Measurements from ENCODE around the gene LRRK2. TPM values are rescaled to one million over a fixed set of nuclear protein-coding genes. Genes with fewer than 3 reads are reported as not detected.

Gene LRRK2
- total RNA-seq, 3 donors from 2014 or later, result 0.16 to 0.21 (median 0.20) TPM

DNA sequence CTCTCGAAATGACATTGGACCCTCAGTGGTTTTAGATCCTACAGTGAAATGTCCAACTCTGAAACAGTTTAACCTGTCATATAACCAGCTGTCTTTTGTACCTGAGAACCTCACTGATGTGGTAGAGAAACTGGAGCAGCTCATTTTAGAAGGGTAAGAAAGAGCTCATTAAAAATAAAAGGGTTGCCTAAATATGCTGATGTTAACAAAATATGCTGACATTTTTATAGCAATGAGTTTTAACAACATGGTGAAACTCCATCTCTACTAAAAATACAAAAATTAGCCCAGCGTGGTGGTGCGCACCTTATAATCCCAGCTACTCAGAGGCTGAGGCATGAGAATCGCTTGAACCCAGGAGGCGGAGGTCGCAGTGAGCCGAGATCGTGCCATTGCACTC is 73.5 kb downstream of the LRRK2 start:
- no peaks in the 10 kb centered on the region for H3K27me3 Mint-ChIP-seq (ENCODE audit: low read depth)
- H3K4me3 Mint-ChIP-seq, result no peak overlapping the region
- no peaks in the 10 kb centered on the region for H3K4me1 Mint-ChIP-seq (ENCODE audit: low read depth)
- H3K9me3 Mint-ChIP-seq, result no peaks in the 10 kb centered on the region
- no peaks in the 10 kb centered on the region for H3K36me3 Mint-ChIP-seq (ENCODE audit: insufficient read depth)
- DNase-seq (no peak), ATAC-seq (no peak)

DNA sequence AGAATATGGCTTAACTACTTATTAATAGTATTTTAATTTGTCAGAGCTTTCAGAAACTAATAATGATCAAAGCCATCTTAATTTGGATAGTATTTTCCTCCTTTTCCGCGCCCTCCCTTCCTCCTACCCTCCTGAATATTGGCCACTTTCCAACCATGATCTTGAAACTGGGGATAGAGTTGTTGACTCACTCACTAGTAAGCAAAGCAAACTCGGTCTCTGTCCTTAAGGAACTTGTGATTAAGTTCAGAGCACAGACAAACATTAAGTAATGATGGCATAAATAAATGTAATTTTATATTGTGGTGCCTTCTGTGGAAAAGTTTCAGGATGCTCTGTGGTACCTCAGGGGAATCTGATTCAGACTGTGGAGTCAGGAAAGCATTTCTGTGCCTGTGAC is 75.7 kb downstream of the LRRK2 start:
- Mint-ChIP-seq H3K27me3 (ENCODE audit: low read depth) (no peaks in the 10 kb centered on the region), H3K9me3 (no peaks in the 10 kb centered on the region), H3K36me3 (ENCODE audit: insufficient read depth) (no peaks in the 10 kb centered on the region), H3K4me1 (ENCODE audit: low read depth) (no peaks in the 10 kb centered on the region), H3K4me3 (no peak overlapping the region)
- ATAC-seq, result no peak
- DNase-seq, result no peak

DNA sequence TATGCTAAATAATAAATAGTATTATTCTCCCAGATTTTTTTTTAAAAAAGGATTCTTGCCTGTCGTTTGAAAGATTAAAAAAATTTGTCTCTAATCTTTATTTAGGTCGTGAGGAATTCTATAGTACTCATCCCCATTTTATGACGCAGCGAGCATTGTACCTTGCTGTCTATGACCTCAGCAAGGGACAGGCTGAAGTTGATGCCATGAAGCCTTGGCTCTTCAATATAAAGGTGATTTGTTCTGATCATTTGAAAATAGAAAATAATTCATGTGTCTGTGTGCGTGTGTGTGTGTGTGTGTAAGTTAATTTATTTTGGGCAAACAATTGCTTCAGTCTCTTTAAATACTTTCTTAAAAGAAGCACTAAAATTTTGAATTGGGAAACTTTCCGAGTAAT is 84.2 kb downstream of the LRRK2 start:
- Mint-ChIP-seq H3K27me3 (ENCODE audit: low read depth) (no peaks in the 10 kb centered on the region), H3K9me3 (no peaks in the 10 kb centered on the region), H3K4me1 (ENCODE audit: low read depth) (no peaks in the 10 kb centered on the region), H3K36me3 (ENCODE audit: insufficient read depth) (no peaks in the 10 kb centered on the region), H3K4me3 (no peak overlapping the region)
- ATAC-seq, result no peak
- no peak for DNase-seq

DNA sequence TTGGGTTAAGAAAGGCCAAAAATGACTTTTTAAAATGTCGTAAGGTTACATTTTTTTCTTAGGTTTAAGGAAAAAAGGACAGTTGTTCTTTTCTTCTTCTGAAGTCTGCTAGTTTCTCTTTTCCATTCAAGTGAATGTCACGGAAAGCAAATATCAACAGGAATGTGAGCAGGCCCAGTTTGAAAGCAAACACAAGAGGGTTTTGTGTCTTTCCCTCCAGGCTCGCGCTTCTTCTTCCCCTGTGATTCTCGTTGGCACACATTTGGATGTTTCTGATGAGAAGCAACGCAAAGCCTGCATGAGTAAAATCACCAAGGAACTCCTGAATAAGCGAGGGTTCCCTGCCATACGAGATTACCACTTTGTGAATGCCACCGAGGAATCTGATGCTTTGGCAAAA is 85.4 kb downstream of the LRRK2 start:
- no peaks in the 10 kb centered on the region for H3K27me3 Mint-ChIP-seq (ENCODE audit: low read depth)
- ATAC-seq (no peak), DNase-seq (no peak)
- no peaks in the 10 kb centered on the region for H3K36me3 Mint-ChIP-seq (ENCODE audit: insufficient read depth)
- no peak overlapping the region for H3K4me3 Mint-ChIP-seq
- no peaks in the 10 kb centered on the region for H3K4me1 Mint-ChIP-seq (ENCODE audit: low read depth)
- no peaks in the 10 kb centered on the region for H3K9me3 Mint-ChIP-seq

DNA sequence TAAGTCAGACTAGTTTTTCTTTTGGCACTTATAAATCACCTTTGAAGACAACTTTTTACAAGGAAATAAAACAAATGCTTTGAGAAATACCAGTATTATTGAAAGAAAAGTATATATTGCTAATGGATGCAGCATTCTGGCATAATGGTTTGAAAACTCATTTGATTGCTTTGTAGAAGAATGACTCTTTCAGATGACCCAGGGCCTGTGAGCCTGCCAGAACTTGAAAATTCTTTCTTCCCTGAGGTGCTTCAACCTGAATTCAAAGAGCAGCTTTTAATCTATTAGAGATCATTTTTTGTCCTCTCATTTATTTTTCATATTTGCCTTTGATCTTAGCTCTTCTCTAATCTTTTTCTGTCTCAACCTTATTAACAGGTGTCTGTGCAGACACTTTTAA is 87.4 kb downstream of the LRRK2 start:
- H3K36me3 Mint-ChIP-seq (ENCODE audit: insufficient read depth), result no peaks in the 10 kb centered on the region
- no peaks in the 10 kb centered on the region for H3K9me3 Mint-ChIP-seq
- no peak for DNase-seq
- no peak for ATAC-seq
- H3K4me3 Mint-ChIP-seq, result no peak overlapping the region
- H3K27me3 Mint-ChIP-seq (ENCODE audit: low read depth), result no peaks in the 10 kb centered on the region
- no peaks in the 10 kb centered on the region for H3K4me1 Mint-ChIP-seq (ENCODE audit: low read depth)

DNA sequence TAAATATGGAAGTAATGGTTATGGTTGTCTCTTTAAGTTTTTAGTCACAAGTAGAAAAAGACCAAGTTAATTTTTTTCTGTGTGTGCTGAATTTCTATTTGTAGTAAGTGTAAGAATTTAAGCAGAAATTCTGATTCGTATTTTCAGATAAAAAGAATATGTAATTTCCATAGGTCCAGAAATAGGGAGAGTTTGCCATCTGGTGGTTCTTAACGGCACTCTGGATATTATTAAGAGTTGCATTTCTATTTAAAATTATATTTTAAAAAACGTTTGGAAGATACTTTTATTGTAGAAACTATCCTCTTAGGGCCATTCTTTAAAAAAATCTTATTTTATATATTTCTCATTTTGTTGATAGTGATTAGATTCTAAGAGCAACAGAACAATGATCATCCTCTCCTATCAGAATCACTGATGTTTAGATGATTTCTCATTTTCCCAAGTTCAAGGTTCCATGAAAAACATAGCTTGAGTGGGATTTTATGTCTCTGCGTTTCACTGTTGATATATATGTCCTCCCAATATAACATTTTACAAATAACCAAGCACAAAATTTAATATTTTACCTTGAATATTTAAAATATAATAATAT is 88.3 kb downstream of the LRRK2 start:
- Mint-ChIP-seq H3K9me3 (no peaks in the 10 kb centered on the region), H3K4me3 (no peak overlapping the region), H3K27me3 (ENCODE audit: low read depth) (no peaks in the 10 kb centered on the region), H3K36me3 (ENCODE audit: insufficient read depth) (no peaks in the 10 kb centered on the region), H3K4me1 (ENCODE audit: low read depth) (no peaks in the 10 kb centered on the region)
- DNase-seq (no peak), ATAC-seq (no peak)

DNA sequence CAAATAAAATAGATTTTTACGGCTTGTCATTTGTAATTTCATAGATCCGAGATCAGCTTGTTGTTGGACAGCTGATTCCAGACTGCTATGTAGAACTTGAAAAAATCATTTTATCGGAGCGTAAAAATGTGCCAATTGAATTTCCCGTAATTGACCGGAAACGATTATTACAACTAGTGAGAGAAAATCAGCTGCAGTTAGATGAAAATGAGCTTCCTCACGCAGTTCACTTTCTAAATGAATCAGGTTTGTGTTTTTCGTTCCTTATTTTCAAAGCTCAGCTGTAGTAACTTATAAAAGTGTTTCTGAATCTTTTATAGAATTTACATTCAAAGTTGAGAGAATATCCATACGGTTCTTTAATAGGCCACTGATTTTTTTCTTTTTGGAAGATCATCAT is 89.1 kb downstream of the LRRK2 start:
- no peak overlapping the region for H3K4me3 Mint-ChIP-seq
- ATAC-seq, result no peak
- H3K9me3 Mint-ChIP-seq, result no peaks in the 10 kb centered on the region
- H3K27me3 Mint-ChIP-seq (ENCODE audit: low read depth), result no peaks in the 10 kb centered on the region
- H3K4me1 Mint-ChIP-seq (ENCODE audit: low read depth), result no peaks in the 10 kb centered on the region
- H3K36me3 Mint-ChIP-seq (ENCODE audit: insufficient read depth), result no peaks in the 10 kb centered on the region
- no peak for DNase-seq

DNA sequence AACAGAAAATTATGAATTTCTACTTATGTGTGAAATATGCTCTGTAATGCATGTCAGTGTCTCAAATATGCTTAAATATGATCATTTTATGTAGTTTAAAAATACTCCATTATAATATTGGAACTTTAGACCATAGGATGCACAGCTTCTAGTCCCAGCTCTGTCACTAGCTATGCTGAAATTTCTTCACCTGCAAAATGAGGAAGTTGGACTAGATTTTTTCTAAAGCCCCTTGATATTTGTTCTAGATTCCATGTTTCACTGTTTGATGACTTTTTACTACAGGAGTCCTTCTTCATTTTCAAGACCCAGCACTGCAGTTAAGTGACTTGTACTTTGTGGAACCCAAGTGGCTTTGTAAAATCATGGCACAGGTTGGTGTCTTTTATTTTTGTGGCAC is 90.1 kb downstream of the LRRK2 start:
- no peaks in the 10 kb centered on the region for H3K36me3 Mint-ChIP-seq (ENCODE audit: insufficient read depth)
- no peaks in the 10 kb centered on the region for H3K27me3 Mint-ChIP-seq (ENCODE audit: low read depth)
- H3K4me3 Mint-ChIP-seq, result no peak overlapping the region
- no peak for DNase-seq
- no peaks in the 10 kb centered on the region for H3K9me3 Mint-ChIP-seq
- ATAC-seq, result no peak
- H3K4me1 Mint-ChIP-seq (ENCODE audit: low read depth), result no peaks in the 10 kb centered on the region

DNA sequence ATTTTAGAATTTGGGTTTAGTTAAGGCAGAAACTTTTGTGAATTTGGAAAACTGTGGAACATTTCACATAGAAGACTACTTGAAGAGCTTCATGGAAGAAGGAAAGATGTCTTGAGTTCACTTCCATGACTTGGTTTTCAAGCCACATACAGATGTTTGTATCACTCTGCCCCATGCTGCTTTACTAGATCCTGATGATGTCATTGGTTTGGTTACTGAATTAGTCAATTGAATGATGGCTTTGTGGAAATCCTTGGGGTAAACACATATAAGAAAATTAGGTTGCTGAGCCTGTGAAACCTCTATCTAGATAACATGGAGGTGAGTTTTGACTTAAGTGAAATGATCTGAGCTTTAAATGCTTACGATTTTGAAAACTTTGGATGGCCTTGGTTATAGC is 90.6 kb downstream of the LRRK2 start:
- no peak overlapping the region for H3K4me3 Mint-ChIP-seq
- H3K27me3 Mint-ChIP-seq (ENCODE audit: low read depth), result no peaks in the 10 kb centered on the region
- H3K36me3 Mint-ChIP-seq (ENCODE audit: insufficient read depth), result no peaks in the 10 kb centered on the region
- no peaks in the 10 kb centered on the region for H3K9me3 Mint-ChIP-seq
- H3K4me1 Mint-ChIP-seq (ENCODE audit: low read depth), result no peaks in the 10 kb centered on the region
- ATAC-seq, result no peak
- no peak for DNase-seq

DNA sequence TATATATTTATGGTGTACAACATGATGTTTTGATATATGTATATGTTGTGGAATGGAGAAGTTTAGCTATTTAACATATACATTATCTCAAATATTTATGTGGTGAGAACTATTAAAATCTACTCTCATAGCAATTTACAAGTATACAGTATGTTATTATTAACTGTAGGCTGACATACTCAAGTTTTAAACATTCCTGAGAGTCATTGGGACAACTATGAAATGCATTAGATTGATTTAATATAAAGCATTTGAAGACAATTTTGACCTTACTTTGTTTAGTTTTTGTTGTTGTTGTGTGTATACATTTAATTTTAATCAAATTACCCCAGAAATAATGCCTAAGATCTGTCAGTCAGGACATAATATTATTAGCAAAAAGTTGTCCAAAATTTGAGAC is 99.5 kb downstream of the LRRK2 start:
- H3K36me3 Mint-ChIP-seq (ENCODE audit: insufficient read depth), result no peaks in the 10 kb centered on the region
- DNase-seq, result no peak

DNA sequence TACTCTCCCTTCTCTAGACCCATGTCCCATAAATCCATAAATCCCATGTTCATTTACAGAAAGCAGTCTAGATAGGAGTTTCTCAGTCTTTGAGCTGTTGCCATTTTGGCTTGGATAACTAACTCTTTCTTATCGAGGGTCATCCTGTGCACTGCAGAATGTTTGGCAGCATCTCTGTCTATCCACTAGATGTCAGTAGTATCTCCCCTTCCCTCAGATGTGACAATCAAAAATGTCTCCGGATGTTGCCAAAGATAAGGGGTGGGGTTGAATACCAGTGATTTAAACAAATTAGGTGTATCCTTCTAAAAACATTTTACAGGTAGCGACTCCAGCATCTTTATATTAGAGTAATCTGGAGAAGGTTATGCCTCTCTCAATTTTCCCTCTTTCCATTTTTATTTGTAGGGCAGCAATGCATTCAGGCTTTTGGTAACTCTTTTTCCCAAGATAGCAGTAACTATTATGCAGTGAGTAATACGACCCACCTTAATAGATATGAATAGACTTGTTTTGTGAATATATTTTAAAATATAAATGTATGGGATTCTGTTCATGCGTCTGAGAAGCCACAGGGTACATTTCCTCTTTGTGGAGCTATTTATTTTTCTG is 100.7 kb downstream of the LRRK2 start:
- no peaks in the 10 kb centered on the region for H3K4me1 Mint-ChIP-seq (ENCODE audit: low read depth)
- ATAC-seq, result no peak
- DNase-seq, result no peak

More for the DNA sequence above, 99.5 kb downstream of the LRRK2 start:
- Mint-ChIP-seq H3K9me3 (no peaks in the 10 kb centered on the region), H3K4me3 (no peak overlapping the region), H3K27me3 (ENCODE audit: low read depth) (no peaks in the 10 kb centered on the region), H3K4me1 (ENCODE audit: low read depth) (no peaks in the 10 kb centered on the region)
- ATAC-seq, result no peak

DNA sequence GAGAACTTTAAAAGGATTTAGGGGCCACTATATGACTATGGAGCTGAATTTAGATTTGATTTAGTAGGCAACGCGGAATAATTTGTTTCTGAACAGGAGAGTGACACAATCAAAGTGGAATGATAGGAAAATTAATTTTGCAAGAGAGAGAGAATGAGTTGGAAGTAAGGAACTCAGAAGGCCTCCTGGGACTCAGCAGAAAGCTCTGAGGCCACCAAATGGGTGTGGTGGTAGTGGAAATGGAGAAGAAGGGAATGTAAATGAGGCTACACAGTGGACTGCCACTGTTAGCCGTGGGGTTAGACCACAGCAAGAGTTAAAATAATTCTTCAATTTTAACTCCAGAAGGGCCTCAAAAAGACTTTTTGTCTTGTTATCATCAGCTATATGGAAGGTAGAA is 102.7 kb downstream of the LRRK2 start:
- ATAC-seq (no peak), DNase-seq (no peak)
- H3K4me3 Mint-ChIP-seq, result no peak overlapping the region

More for the DNA sequence above, 100.7 kb downstream of the LRRK2 start:
- Mint-ChIP-seq H3K4me3 (no peak overlapping the region), H3K36me3 (ENCODE audit: insufficient read depth) (no peaks in the 10 kb centered on the region), H3K27me3 (ENCODE audit: low read depth) (no peaks in the 10 kb centered on the region), H3K9me3 (no peaks in the 10 kb centered on the region)

DNA sequence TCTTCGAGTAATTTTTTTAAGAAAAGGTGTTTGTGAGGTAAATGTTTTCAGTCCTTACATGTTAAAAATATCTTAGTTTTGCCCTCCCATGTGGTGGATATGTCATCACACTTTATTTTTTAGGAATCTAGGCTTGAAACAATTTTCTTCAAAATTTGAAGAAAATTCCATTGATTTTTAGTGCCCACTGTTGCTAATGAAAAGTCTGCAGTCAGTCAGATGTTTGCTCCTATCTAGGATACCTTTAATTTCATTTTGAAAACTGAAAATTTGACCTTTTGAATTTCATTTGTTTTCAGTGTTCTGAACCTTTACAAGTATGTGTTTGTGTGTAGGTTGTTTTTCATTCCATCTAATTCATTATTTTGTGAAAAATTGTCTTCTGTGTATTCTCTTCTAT is 105.4 kb downstream of the LRRK2 start:
- ATAC-seq (no peak), DNase-seq (no peak)
- H3K36me3 Mint-ChIP-seq (ENCODE audit: insufficient read depth), result no peaks in the 10 kb centered on the region
- H3K27me3 Mint-ChIP-seq (ENCODE audit: low read depth), result no peaks in the 10 kb centered on the region
- peaks cover 8% of the 10 kb centered on the region for H3K9me3 Mint-ChIP-seq
- no peak overlapping the region for H3K4me3 Mint-ChIP-seq
- H3K4me1 Mint-ChIP-seq (ENCODE audit: low read depth), result no peaks in the 10 kb centered on the region

More for the DNA sequence above, 102.7 kb downstream of the LRRK2 start:
- H3K4me1 Mint-ChIP-seq (ENCODE audit: low read depth), result no peaks in the 10 kb centered on the region
- H3K36me3 Mint-ChIP-seq (ENCODE audit: insufficient read depth), result no peaks in the 10 kb centered on the region
- H3K27me3 Mint-ChIP-seq (ENCODE audit: low read depth), result no peaks in the 10 kb centered on the region
- H3K9me3 Mint-ChIP-seq, result peaks cover 5% of the 10 kb centered on the region

DNA sequence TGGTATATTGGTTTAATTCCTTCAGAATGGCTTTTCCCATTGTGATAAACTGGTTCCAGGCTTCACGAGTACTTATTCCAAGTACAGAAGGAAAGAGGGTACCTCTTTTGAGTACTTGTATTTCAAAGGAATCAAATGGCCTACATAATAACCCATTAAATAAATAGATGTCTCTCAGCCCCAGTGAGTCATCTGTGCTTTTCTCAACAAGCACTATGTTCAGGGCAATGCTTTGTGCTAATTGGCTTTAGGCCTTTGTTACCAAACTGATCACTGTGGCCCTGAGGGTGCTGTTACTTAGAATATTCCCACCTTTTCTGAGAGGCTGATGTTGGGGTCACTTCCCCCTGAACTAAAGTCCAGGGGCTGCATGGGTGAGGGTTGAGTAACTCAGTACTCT is 107.1 kb downstream of the LRRK2 start:
- H3K9me3 Mint-ChIP-seq, result peaks cover 8% of the 10 kb centered on the region
- H3K27me3 Mint-ChIP-seq (ENCODE audit: low read depth), result no peaks in the 10 kb centered on the region
- DNase-seq (no peak), ATAC-seq (no peak)
- H3K4me1 Mint-ChIP-seq (ENCODE audit: low read depth), result no peaks in the 10 kb centered on the region
- no peaks in the 10 kb centered on the region for H3K36me3 Mint-ChIP-seq (ENCODE audit: insufficient read depth)
- no peak overlapping the region for H3K4me3 Mint-ChIP-seq

DNA sequence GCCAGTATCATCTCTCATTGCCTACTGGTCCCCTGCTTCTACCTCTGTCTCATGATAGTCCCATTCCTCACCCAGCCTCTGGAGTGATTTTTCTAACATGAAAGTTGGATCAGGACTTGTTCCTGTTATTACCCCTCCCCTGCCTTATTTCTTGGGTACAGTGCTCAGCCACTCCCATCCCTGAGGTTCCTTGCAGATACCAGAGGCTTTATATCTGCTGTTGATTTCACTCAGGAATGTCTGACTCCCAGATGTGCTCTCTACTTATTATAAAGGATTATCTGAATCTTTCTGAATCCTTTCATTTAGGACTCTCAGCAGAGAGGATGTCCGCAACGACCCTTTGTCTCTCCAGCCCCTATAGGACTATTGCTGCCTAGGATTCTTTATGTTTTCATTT is 111.2 kb downstream of the LRRK2 start:
- Mint-ChIP-seq H3K4me3 (no peak overlapping the region), H3K9me3 (peaks cover 4% of the 10 kb centered on the region), H3K4me1 (ENCODE audit: low read depth) (no peaks in the 10 kb centered on the region), H3K36me3 (ENCODE audit: insufficient read depth) (no peaks in the 10 kb centered on the region), H3K27me3 (ENCODE audit: low read depth) (no peaks in the 10 kb centered on the region)
- ATAC-seq (no peak), DNase-seq (no peak)

Measured in activated T-cell treated with anti-CD3 and anti-CD28 coated beads, Interleukin-2, amount 50 U/mL, for 4 hours (primary cell).